Naive thymus-derived CD4-positive, alpha-beta T cell (primary cell): ENCODE data around the gene MANSC4. TPM values are rescaled to one million over a fixed set of nuclear protein-coding genes. Genes with fewer than 3 reads are reported as not detected.

Experiments used
- ATAC-seq: fragments of 150-1000 bp; cut with Tn5 transposase; 2 replicates; pipeline ENCODE4 v1.10.0; 2021; ENCODE audit warnings: mild to moderate bottlenecking, moderate library complexity
- CTCF ChIA-PET: fragments of 350-600 bp; sonication (Branson Sonifier 250); formaldehyde crosslinking; loops from one replicate; lab custom pipeline; 2021; ENCODE audit warnings: antibody characterized with exemption; lab: Charles Lee
- POLR2A ChIA-PET: fragments of 350-600 bp; sonication (Branson Sonifier 250); formaldehyde crosslinking; loops from one replicate; lab custom pipeline; 2021; ENCODE audit warnings: antibody characterized with exemption, inconsistent platforms; lab: Charles Lee
- DNase-seq, 9 donors: peaks; one replicate each; pipeline versions ENCODE4 v3.0.0 to v3.0.0-alpha.2; 2020 to 2022; ENCODE audit warnings: mixed read lengths in 1 of 9
- H3K27ac ChIP-seq: one replicate; pipeline ENCODE4 v1.7.0; 2013; ENCODE audit warnings: mild to moderate bottlenecking, low read depth, low read length, moderate library complexity
- H3K27me3 ChIP-seq, 2 donors: one replicate each; pipeline ENCODE4 v1.7.0; 2013; ENCODE audit warnings: low read length in 2 of 2, mild to moderate bottlenecking in 2 of 2, moderate library complexity in 2 of 2; ENCODE audit not compliant: control insufficient read depth in 2 of 2, insufficient read depth in 2 of 2
- H3K36me3 ChIP-seq, 3 experiments: 1 replicate in 2 of 3; 2 replicates in 1 of 3; pipeline ENCODE4 v1.7.0; 2013; ENCODE audit warnings: low read length in 3 of 3, mild to moderate bottlenecking in 3 of 3, moderate library complexity in 1 of 3; ENCODE audit not compliant: insufficient read depth in 3 of 3, control insufficient read depth in 2 of 3
- H3K4me1 ChIP-seq, 2 donors: one replicate each; pipeline ENCODE4 v1.7.0; 2013; ENCODE audit warnings: low read length in 2 of 2, mild to moderate bottlenecking in 2 of 2, moderate library complexity in 1 of 2; ENCODE audit not compliant: control insufficient read depth in 2 of 2, insufficient read depth in 2 of 2
- H3K4me3 ChIP-seq: 2 replicates; pipeline ENCODE4 v1.7.0; 2013; ENCODE audit warnings: mild to moderate bottlenecking, low read length
- H3K9me3 ChIP-seq, 3 experiments: 1 replicate in 2 of 3; 2 replicates in 1 of 3; pipeline ENCODE4 v1.7.0; 2013; ENCODE audit warnings: low read length in 3 of 3; ENCODE audit not compliant: control insufficient read depth in 2 of 3
- H3K27ac Mint-ChIP-seq, 9 donors: one replicate each; pipeline ENCODE4 v1.8.0; 2020 to 2022; ENCODE audit warnings: mixed read lengths in 9 of 9, mild to moderate bottlenecking in 8 of 9, moderate library complexity in 5 of 9, inconsistent platforms in 2 of 9
- H3K27me3 Mint-ChIP-seq, 5 donors: one replicate each; pipeline ENCODE4 v1.8.0; 2021 to 2022; ENCODE audit warnings: mixed read lengths in 5 of 5, mild to moderate bottlenecking in 1 of 5
- H3K36me3 Mint-ChIP-seq, 5 donors: one replicate each; pipeline ENCODE4 v1.8.0; 2020 to 2022; ENCODE audit warnings: mixed read lengths in 5 of 5, mild to moderate bottlenecking in 3 of 5, inconsistent platforms in 1 of 5
- H3K4me1 Mint-ChIP-seq, 7 donors: one replicate each; pipeline ENCODE4 v1.8.0; 2020 to 2022; ENCODE audit warnings: mixed read lengths in 7 of 7, mild to moderate bottlenecking in 3 of 7, inconsistent platforms in 1 of 7
- H3K4me3 Mint-ChIP-seq, 10 donors: one replicate each; pipeline ENCODE4 v1.8.0; 2020 to 2022; ENCODE audit warnings: mild to moderate bottlenecking in 10 of 10, mixed read lengths in 10 of 10, moderate library complexity in 6 of 10, inconsistent platforms in 2 of 10
- H3K9me3 Mint-ChIP-seq, 11 donors: one replicate each; pipeline ENCODE4 v1.8.0; 2020 to 2022; ENCODE audit warnings: mixed read lengths in 11 of 11, mild to moderate bottlenecking in 4 of 11, inconsistent platforms in 1 of 11, moderate library complexity in 1 of 11
- intact Hi-C, 2 donors: fragments of 100-400 bp; cut with micrococcal nuclease; formaldehyde crosslinking; loops; one replicate each; pipeline ENCODE4 v1.15.1; 2023
- polyA plus RNA-seq, 2 donors: library from polyadenylated mRNA; unstranded; fragments of 300-500 nt; fragmentation: Illumina TruSeq; gene quantifications; one replicate each; pipeline ENCODE4 v1.2.3, GENCODE V29; 2021
- total RNA-seq, 6 experiments: library from RNA in 5 of 6; stranded (reverse) in 5 of 6; gene quantifications; 1 replicate in 5 of 6; 2 replicates in 1 of 6; pipeline ENCODE4 v1.2.3 and lab custom pipeline; 2021 to 2026

Gene MANSC4
- total and polyA plus RNA-seq, 7 experiments from 2014 or later: 0.64 TPM; not detected in 6

DNA sequence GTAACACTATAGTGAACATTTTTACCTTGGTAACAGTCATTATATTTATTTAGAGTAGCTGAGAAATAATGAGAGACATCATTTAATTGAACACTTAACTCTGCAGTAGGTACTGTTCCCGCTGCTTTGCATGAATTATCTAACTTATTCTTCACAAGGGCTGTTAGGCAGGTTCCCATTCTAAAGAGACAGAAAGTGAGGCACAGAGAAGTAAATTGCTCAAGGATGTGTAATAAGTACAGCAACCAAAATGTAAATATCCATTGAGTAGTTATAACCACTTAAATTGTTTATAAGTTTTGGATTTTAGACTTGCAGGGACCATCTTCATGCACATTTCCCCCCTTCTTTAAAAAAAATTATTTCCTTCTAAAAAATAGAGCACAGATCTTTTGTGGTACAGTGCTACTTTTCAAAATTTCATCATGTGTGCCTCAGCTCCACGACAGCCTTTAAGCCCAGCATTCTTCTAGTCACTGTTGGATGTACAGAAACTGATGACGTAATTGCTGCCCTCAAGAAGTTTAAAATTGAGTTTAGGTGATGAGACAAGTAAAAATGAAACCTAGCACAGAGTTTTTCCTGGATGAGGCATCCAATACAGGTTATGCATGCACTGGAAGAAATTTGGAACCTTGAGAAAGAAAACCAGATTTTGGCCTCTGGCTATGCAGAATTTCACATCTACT is 6.0 kb upstream of the MANSC4 start:
- intact Hi-C loops: loop anchor here (10.0 kb wide), 2 partner anchors 261 to 761 kb away; partner anchors contain the start of genes MED21 (in 1 of the 2) and PPFIBP1 (in 1 of the 2)
- no peak for DNase-seq
- H3K4me1 Mint-ChIP-seq: peaks cover 23 to 74% (median 65%) of the 10 kb centered on the region in 7 donors
- Histone ChIP-seq H3K4me1 (peaks cover 4 to 5% of the 10 kb centered on the region in 2 donors), H3K27me3 (no peaks in the 10 kb centered on the region), H3K4me3 (no peak overlapping the region), H3K9me3 (no peaks in the 10 kb centered on the region), H3K36me3 (peaks cover 0 to 5% (median 0%) of the 10 kb centered on the region in 3 experiments), H3K27ac (no peak overlapping the region)
- H3K9me3 Mint-ChIP-seq: no peaks in the 10 kb centered on the region
- no peaks in the 10 kb centered on the region for H3K27me3 Mint-ChIP-seq
- peaks cover 0 to 28% (median 13%) of the 10 kb centered on the region in 5 donors for H3K36me3 Mint-ChIP-seq
- CTCF ChIA-PET: interaction anchor here (0.7 kb wide), 1 partner anchor 53 kb away, joined by 3 read pairs; no protein-coding TSS in a partner anchor
- H3K4me3 Mint-ChIP-seq: peak overlapping the region in 3 of 10 donors; percentile 15 to 27 (median 18)
- no peak overlapping the region for H3K27ac Mint-ChIP-seq
- POLR2A ChIA-PET: interaction anchor here (0.8 kb wide), 1 partner anchor 13 kb away, joined by 3 read pairs; no protein-coding TSS in a partner anchor
- no peak for ATAC-seq

DNA sequence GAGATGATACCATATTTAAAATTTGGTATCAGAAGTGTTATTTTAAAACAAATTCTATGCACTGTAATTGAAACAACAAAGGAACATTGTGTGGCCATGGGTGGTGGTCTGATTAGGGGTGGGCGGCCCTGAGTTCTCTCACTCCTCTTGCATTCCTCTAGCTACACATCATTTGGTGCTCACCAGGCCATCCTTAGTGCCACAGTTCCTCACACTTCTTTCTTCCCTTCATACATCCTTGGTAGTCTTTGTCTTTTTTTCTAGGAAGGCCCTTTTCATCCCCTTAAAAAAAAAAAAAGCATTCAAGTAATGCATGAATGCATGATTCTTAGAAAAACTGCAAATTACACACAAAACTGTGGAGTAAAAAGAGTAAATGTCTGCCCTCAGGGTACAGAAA is 2.4 kb upstream of the MANSC4 start:
- peaks cover 0 to 28% (median 8%) of the 10 kb centered on the region in 5 donors for H3K36me3 Mint-ChIP-seq
- H3K27me3 ChIP-seq: no peaks in the 10 kb centered on the region
- no peaks in the 10 kb centered on the region for H3K9me3 Mint-ChIP-seq
- intact Hi-C loops: loop anchor here (5.0 to 10.0 kb wide), 5 partner anchors 45 to 758 kb away; partner anchors contain the start of genes PPFIBP1 (in 2 of the 2) and MED21 (in 1 of the 2)
- ATAC-seq (no peak), DNase-seq (no peak)
- no peaks in the 10 kb centered on the region for H3K9me3 ChIP-seq
- ChIA-PET POLR2A (no interaction called here), CTCF (no interaction called here)
- no peak overlapping the region for H3K27ac ChIP-seq
- peaks cover 0 to 4% (median 0%) of the 10 kb centered on the region in 3 experiments for H3K36me3 ChIP-seq
- no peak overlapping the region for H3K4me3 ChIP-seq
- peak overlapping the region; percentile 45 to 88 (median 84) for H3K4me3 Mint-ChIP-seq
- H3K4me1 ChIP-seq: peaks cover 5 to 12% of the 10 kb centered on the region in 2 donors
- H3K4me1 Mint-ChIP-seq: peaks cover 28 to 56% (median 53%) of the 10 kb centered on the region in 7 donors
- peak overlapping the region in 1 of 9 donors; percentile 14 for H3K27ac Mint-ChIP-seq
- peaks cover 0 to 15% (median 0%) of the 10 kb centered on the region in 5 donors for H3K27me3 Mint-ChIP-seq

GRCh38 chr12:27781680-27782079 is 1.6 kb upstream of the MANSC4 start:
- Mint-ChIP-seq H3K36me3 (peaks cover 0 to 28% (median 8%) of the 10 kb centered on the region in 5 donors), H3K27ac (peak overlapping the region in 8 of 9 donors; percentile 46 to 90 (median 74)), H3K27me3 (peaks cover 0 to 17% (median 0%) of the 10 kb centered on the region in 5 donors), H3K9me3 (no peaks in the 10 kb centered on the region), H3K4me3 (peak overlapping the region; percentile 81 to 88 (median 86)), H3K4me1 (peaks cover 28 to 55% (median 51%) of the 10 kb centered on the region in 7 donors)
- intact Hi-C loops: loop anchor here (2.0 to 10.0 kb wide), 7 partner anchors 44 to 1599 kb away; partner anchors contain the start of genes PPFIBP1 (in 2 of the 2), CCDC91 (in 1 of the 2), ERGIC2 (in 1 of the 2) and MED21 (in 1 of the 2)
- CTCF ChIA-PET: no interaction called here
- Histone ChIP-seq H3K27ac (peak overlapping the region; percentile 8), H3K4me1 (peaks cover 5 to 12% of the 10 kb centered on the region in 2 donors), H3K27me3 (no peaks in the 10 kb centered on the region), H3K9me3 (no peaks in the 10 kb centered on the region), H3K4me3 (no peak overlapping the region), H3K36me3 (peaks cover 0 to 4% (median 0%) of the 10 kb centered on the region in 3 experiments)
- POLR2A ChIA-PET: interaction anchor here (1.6 to 3.5 kb wide), 3 partner anchors 12 to 43 kb away, joined by 3 to 17 read pairs (median 8); no protein-coding TSS in a partner anchor
- no peak for DNase-seq
- no peak for ATAC-seq

- no peaks in the 10 kb centered on the region for H3K9me3 Mint-ChIP-seq
- ChIA-PET POLR2A (interaction anchor here (0.6 to 3.5 kb wide), 11 partner anchors 9 to 839 kb away, joined by 3 to 17 read pairs (median 4); no protein-coding TSS in a partner anchor), CTCF (interaction anchor here (0.9 to 1.0 kb wide), 2 partner anchors 41 to 348 kb away, joined by 3 to 4 read pairs; no protein-coding TSS in a partner anchor)
- intact Hi-C loops: loop anchor here (1.0 to 10.0 kb wide), 12 partner anchors 19 to 1600 kb away; partner anchors contain the start of genes MRPS35 (in 2 of the 2), PPFIBP1 (in 2 of the 2), CCDC91 (in 1 of the 2) and ERGIC2 (in 1 of the 2)
- H3K4me3 Mint-ChIP-seq: peak overlapping the region; percentile 81 to 88 (median 86)
- no peaks in the 10 kb centered on the region for H3K27me3 ChIP-seq
- peak overlapping the region; percentile 76 for H3K27ac ChIP-seq
- no peaks in the 10 kb centered on the region for H3K9me3 ChIP-seq
- H3K27me3 Mint-ChIP-seq: peaks cover 0 to 17% (median 0%) of the 10 kb centered on the region in 5 donors
- ATAC-seq (peak; percentile 30), DNase-seq (peak in 3 of 9 donors; percentile 7 to 22 (median 8))
- H3K27ac Mint-ChIP-seq: peak overlapping the region; percentile 67 to 90 (median 77)
- peaks cover 0 to 4% (median 0%) of the 10 kb centered on the region in 3 experiments for H3K36me3 ChIP-seq
- peaks cover 24 to 49% (median 44%) of the 10 kb centered on the region in 7 donors for H3K4me1 Mint-ChIP-seq
- peaks cover 0 to 25% (median 8%) of the 10 kb centered on the region in 5 donors for H3K36me3 Mint-ChIP-seq
- peaks cover 5 to 12% of the 10 kb centered on the region in 2 donors for H3K4me1 ChIP-seq
- H3K4me3 ChIP-seq: peak overlapping the region; percentile 81
These were observed 774 bp upstream of the MANSC4 start for GRCh38 chr12:27780612-27781408.

DNA sequence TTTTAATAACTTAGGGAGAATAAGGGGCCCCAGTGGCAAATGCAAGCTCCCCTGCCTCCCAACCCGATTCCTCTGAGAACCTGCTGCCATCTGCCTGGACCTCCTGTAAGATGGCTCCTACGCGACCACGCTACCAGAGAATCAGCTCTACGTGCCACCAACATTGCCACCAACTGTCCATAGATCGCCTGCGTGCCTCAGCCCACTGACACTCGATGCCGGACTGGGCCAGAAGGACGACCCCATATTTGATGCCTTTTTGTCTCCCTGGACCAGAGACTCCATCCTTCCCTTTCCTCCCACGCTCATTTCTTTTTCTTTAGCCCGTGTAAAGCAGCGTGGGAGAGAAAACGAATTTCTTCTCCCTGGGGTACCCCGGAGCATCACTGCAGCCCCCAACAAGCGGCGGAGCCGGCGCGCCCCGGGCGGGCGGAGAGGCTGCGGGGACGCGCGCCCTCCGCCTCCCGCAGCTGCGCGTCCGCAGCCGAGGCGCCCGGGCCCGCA is 568 bp downstream of the MANSC4 start:
- peaks cover 0 to 17% (median under 1%) of the 10 kb centered on the region in 5 donors for H3K36me3 Mint-ChIP-seq
- peaks cover 0 to 4% (median 0%) of the 10 kb centered on the region in 3 experiments for H3K36me3 ChIP-seq
- H3K4me1 ChIP-seq: peaks cover 5 to 12% of the 10 kb centered on the region in 2 donors
- peak overlapping the region; percentile 44 to 94 (median 88) for H3K27ac Mint-ChIP-seq
- DNase-seq (peak in 2 of 9 donors; percentile 2 to 4), ATAC-seq (peak; percentile 53)
- intact Hi-C loops: no loop called here
- no peaks in the 10 kb centered on the region for H3K27me3 ChIP-seq
- H3K9me3 Mint-ChIP-seq: no peaks in the 10 kb centered on the region
- H3K4me3 ChIP-seq: peak overlapping the region; percentile 81
- ChIA-PET CTCF (interaction anchor here (0.6 to 1.0 kb wide), 3 partner anchors 42 to 347 kb away, joined by 3 to 5 read pairs (median 4); no protein-coding TSS in a partner anchor), POLR2A (interaction anchor here (0.7 to 3.5 kb wide), 11 partner anchors 9 to 44 kb away, joined by 3 to 17 read pairs (median 5); no protein-coding TSS in a partner anchor)
- peaks cover 0 to 21% (median 0%) of the 10 kb centered on the region in 5 donors for H3K27me3 Mint-ChIP-seq
- peak overlapping the region; percentile 84 to 94 (median 91) for H3K4me3 Mint-ChIP-seq
- H3K9me3 ChIP-seq: no peaks in the 10 kb centered on the region
- H3K4me1 Mint-ChIP-seq: peaks cover 13 to 38% (median 33%) of the 10 kb centered on the region in 7 donors
- peak overlapping the region; percentile 76 for H3K27ac ChIP-seq
